ENCODE data around the gene CTLA4. TPM values are rescaled to one million over a fixed set of nuclear protein-coding genes. Genes with fewer than 3 reads are reported as not detected.

Gene CTLA4
- total RNA-seq, 3 donors from 2014 or later = 0.14 to 0.96 (median 0.51) TPM

DNA sequence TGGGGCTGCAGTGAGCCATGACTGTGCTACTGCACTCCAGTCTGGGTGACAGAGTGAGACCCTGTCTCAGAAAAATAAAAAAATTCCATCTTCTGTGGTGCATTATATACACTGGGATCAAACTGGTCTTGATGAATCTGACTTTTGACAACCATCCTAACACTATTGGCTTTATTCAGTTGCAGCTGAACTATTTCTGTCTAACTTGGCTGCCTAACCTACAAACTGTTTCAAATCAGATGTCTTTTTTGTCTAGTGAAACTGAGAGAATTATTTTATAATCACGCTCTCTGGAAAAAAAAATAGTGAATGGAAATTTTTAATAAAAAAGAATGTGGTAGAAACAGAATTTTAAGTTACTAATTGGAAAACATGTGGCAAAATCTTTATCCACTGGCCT, 15.0 kb downstream of the CTLA4 start:
- no peaks in the 10 kb centered on the region for H3K9me3 ChIP-seq
- TF ChIP-seq, protein P1, sequence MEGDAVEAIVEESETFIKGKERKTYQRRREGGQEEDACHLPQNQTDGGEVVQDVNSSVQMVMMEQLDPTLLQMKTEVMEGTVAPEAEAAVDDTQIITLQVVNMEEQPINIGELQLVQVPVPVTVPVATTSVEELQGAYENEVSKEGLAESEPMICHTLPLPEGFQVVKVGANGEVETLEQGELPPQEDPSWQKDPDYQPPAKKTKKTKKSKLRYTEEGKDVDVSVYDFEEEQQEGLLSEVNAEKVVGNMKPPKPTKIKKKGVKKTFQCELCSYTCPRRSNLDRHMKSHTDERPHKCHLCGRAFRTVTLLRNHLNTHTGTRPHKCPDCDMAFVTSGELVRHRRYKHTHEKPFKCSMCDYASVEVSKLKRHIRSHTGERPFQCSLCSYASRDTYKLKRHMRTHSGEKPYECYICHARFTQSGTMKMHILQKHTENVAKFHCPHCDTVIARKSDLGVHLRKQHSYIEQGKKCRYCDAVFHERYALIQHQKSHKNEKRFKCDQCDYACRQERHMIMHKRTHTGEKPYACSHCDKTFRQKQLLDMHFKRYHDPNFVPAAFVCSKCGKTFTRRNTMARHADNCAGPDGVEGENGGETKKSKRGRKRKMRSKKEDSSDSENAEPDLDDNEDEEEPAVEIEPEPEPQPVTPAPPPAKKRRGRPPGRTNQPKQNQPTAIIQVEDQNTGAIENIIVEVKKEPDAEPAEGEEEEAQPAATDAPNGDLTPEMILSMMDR (IDR thresholded peaks at IDR 0.05) = no peak
- no peaks in the 10 kb centered on the region for H3K4me1 ChIP-seq (ENCODE audit: low read depth)
- DNase-seq = no peak
- H3K4me3 ChIP-seq = no peak overlapping the region
- intact Hi-C loops (cut with DNase I, micrococcal nuclease) = no loop called here
- no peaks in the 10 kb centered on the region for H3K36me3 ChIP-seq (ENCODE audit: low read depth)
- no peak for ATAC-seq

DNA sequence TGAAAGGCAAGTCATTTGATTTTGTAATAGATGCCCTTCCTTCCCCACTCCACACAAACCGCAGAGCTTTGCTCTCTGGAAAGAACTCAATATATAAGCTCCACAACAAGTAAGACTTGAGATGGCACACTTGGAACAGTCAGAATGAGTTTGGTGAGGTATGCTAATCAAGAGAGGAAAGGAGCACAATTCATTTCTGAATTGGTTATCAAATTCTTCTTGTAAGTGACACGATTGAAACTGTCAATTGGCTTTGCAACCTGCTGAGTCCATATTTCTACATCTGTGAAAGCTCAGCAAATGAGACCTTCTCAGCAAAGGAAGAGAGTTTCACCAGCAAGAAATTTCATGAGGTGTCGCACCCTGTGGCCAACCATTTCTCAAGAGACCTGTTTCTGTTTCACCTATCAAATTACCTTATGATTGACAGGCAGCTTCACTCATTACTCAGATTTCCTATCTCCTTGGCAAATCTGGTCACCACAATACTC, 19.1 kb downstream of the CTLA4 start:
- ATAC-seq = no peak
- Histone ChIP-seq H3K9me3 (no peaks in the 10 kb centered on the region), H3K36me3 (ENCODE audit: low read depth) (no peaks in the 10 kb centered on the region), H3K4me1 (ENCODE audit: low read depth) (no peaks in the 10 kb centered on the region), H3K4me3 (no peak overlapping the region)
- intact Hi-C loops (cut with DNase I, micrococcal nuclease) = no loop called here
- TF ChIP-seq, protein P1 (IDR thresholded peaks at IDR 0.05) = no peak
- no peak for DNase-seq

DNA sequence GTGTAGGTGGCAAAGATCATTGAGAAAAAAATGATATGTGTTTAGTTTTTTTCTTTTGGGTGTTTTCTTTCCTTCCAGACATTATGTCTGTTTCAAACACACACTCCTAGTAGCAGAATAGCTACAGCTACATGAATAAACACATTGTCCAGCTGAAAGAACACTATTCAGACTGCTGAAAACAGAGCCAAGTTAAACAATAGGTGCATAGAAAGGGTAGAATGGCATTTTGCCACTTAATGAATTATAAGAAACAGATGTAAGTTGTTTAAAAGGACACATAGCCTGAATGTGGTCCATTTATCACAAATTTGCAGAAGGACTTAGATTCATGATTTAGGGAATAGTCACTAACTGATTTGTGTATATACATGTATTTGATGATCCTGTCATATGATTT, 20.1 kb downstream of the CTLA4 start:
- intact Hi-C loops (cut with DNase I, micrococcal nuclease) = no loop called here
- TF ChIP-seq, protein P1 (IDR thresholded peaks at IDR 0.05) = no peak
- no peaks in the 10 kb centered on the region for H3K4me1 ChIP-seq (ENCODE audit: low read depth)
- H3K36me3 ChIP-seq (ENCODE audit: low read depth) = no peaks in the 10 kb centered on the region
- H3K9me3 ChIP-seq = no peaks in the 10 kb centered on the region
- H3K4me3 ChIP-seq = no peak overlapping the region
- DNase-seq = no peak
- no peak for ATAC-seq

DNA sequence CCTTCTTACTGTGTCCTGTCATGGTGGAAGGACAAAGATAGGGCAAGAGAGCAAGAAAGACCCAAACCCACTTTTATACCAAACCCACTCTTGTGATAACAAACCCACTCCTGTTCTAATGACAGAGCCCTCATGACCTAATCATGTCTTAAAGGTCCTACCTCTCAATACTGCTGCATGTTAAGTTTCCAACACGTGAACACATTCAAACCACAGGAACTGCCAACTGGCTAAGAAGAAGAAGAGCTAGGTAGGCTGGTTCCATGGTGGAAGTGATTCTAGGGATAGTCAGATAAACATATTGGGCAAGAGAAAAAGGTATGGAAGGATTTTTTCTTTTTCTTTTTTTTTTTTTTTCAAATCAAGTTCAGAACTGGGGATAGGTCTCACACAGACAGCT, 22.0 kb downstream of the CTLA4 start:
- DNase-seq (no peak), ATAC-seq (no peak)
- Histone ChIP-seq H3K4me3 (no peak overlapping the region), H3K36me3 (ENCODE audit: low read depth) (no peaks in the 10 kb centered on the region), H3K4me1 (ENCODE audit: low read depth) (no peaks in the 10 kb centered on the region), H3K9me3 (no peaks in the 10 kb centered on the region)
- TF ChIP-seq, protein P1 (IDR thresholded peaks at IDR 0.05) = no peak
- intact Hi-C loops (cut with DNase I, micrococcal nuclease) = no loop called here

DNA sequence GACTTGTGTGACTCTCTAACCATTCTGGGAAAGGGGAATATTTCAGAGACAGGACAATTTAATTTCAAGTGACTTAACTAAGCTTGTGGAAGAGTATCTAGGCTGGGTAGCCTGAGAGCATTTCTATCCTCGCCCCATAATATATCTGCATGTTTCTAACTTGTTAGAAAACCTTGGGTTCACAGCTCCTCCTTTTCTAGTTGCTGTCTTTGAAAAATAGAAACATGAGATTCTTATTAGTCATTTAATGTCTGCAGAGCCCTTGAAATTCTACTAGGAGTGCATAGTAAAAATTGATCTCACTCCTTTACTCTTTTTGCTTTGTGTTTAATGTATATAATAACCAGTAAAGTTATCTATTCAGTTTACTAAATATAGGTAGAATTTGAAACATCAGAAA, 22.4 kb downstream of the CTLA4 start:
- Histone ChIP-seq H3K36me3 (ENCODE audit: low read depth) (no peaks in the 10 kb centered on the region), H3K9me3 (no peaks in the 10 kb centered on the region), H3K4me3 (no peak overlapping the region), H3K4me1 (ENCODE audit: low read depth) (no peaks in the 10 kb centered on the region)
- no peak for DNase-seq
- TF ChIP-seq, protein P1 (IDR thresholded peaks at IDR 0.05) = no peak
- ATAC-seq = no peak
- intact Hi-C loops (cut with DNase I, micrococcal nuclease) = no loop called here

DNA sequence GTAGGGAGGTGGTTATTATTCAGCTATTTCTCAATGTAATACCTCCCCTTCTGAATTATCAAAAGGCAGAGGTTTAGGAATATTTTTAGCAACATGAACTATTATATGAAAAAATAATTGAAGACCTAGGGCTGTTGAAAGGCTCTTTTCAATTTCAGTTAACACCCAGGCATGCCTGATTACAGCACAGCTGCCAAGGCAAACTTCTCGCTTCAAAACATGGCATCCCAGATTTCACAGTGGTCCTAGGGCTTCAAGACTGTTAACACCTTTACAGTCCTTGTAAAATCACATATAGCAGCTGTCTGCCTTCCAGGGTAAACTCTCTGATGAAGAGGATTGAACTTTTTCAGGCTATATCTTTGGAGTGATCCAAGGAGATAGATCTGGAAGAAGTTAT, 23.2 kb downstream of the CTLA4 start:
- DNase-seq (no peak), ATAC-seq (no peak)
- H3K4me1 ChIP-seq (ENCODE audit: low read depth) = no peaks in the 10 kb centered on the region
- TF ChIP-seq, protein P1 (IDR thresholded peaks at IDR 0.05) = no peak
- H3K4me3 ChIP-seq = no peak overlapping the region
- H3K9me3 ChIP-seq = no peaks in the 10 kb centered on the region
- intact Hi-C loops (cut with DNase I, micrococcal nuclease) = no loop called here
- no peaks in the 10 kb centered on the region for H3K36me3 ChIP-seq (ENCODE audit: low read depth)

Data from mucosa of descending colon (tissue), 3 donors.